Measurements from ENCODE around the gene DEK.

DEK gene

DNA sequence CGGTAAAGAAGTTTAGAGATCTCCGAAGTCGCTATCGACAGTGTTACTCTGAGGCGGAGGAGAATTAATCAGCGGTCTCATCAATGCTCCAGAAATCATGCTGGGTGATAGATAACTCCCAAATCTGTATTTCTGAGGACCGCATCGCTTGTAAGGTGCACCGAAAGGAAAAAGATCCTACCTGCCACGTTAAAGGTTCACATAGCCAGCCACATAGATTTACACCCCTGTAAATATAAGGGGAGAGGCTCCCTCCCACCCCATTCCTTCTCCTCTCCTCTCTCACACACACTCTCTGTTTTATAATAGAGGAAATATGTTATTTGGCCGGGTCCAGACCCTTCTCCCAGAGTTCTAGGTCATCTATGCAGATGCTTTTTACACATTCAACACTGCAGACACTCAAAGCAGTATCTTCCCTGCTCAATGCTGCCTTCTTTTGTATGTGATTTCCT is 620 bp upstream of the DEK start:
- no peak for DNase-seq

DNA sequence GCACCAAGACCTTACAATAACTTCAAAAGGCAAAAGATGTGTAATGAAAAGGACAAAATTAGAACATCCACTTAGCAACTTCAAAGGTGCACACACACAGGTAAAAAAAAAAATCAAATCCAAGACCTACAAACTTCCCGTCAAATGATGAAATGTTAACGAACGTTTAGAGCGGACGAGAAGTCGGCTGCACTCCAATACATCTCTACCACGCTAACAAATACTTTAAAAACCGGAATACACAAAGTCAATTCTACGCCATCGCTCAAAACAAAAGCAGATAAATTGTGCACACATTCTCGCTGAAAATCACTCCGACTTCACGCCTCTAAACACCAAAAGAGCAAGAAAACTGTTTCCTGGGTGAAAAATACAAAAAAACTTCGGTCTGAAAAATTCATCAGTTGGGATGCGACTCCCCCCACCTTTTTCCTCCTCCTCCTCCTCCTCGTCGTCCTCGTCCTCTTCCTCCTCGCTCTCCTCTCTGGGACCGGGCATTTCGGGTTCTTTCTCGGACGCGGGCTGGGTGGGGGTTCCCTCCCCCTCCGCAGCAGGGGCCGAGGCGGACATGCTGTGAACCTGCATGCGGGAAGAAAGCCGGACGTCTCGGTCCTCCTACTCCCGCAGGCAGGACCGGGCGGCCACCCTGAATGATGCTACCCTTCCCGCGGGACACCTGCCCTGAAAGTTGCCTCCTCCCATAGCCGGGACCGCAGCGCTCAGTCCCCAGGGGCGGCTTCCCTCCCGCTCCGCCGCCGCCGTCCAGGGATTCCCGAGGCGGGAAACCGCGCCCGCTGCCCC is 712 bp downstream of the DEK start:
- no peak for DNase-seq

DNA sequence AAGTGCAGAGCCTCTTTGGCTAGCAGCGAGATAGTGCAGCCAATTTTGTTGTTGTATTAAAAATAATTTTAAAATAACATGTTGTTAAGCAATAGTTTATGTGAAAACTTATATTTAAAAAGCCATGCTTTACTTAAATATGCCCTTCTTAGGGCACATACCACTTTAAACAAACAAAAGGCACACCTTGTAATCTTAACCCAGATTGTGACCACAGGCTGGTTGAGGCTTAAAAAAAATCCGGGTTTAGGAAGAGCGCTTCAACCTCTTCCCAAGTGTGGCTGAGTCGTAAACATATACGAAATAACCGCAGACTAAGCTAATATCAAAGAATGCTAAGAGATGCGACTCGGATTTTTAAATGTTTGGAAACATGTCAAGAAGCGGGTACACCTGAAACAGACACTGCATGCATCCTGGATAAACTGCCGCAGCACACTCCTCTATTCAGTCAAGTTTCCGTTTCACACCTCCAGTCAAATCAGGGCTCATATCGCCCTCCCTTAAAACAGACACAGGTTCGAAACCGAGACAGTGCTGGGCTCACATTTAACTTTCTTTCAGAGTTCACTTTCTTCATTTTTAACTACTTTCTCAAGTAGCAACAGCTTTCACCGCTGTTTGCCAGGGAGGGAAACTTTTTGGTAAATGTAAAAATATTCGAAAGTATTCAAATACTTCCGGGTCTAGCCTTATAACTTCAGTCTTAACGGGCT is 1.5 kb downstream of the DEK start:
- no peak for DNase-seq

DNA sequence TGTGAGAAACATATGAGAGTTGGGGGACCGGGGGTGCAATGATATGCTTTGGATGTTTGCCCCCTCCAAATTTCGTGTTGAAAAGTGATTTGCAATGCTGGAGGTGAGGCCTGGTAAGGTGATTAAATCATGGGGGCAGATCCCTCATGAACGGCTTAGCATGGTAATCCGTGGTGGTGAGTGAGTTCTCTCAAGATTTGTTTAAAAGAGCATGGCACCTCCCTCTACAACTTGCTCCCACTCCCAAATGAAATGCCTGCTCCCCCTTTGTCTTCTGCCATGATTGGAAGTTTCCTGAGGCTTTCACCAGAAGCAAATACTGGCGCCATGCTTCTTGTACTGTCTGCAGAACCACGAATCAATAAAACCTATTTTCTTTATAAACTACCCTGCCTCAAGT is 2.5 kb downstream of the DEK start:
- no peak for DNase-seq

DNA sequence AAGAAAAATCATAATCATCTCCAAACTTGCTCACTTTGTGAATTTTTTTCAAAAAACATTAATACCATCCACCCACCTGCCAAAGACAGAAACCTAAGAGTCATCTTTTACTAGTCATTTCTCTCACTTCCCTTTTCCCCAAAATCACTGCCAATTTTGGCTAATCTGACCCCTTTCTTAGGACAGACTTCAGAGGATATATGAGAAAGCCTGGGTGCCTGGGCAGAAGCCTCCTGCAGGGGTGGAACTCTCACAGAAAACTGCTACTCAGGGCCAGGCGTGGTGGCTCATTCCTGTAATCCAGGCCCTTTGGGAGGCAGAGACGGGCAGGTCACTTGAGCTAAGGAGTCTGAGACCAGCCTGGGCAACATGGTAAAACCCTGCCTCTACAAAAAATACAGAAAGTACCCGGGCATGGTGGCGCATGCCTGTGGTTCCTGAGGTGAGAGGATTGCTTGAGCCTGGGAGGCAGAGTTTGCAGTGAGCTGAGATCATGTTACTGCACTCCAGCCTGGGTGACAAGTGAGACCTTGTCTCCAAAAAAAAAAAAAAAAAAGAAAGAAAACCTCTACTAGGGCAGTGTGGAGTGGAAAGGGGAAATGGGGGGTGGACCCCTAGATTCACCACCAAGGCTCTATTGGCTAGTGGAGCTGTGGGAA is 3.8 kb downstream of the DEK start:
- no peak for DNase-seq

DNA sequence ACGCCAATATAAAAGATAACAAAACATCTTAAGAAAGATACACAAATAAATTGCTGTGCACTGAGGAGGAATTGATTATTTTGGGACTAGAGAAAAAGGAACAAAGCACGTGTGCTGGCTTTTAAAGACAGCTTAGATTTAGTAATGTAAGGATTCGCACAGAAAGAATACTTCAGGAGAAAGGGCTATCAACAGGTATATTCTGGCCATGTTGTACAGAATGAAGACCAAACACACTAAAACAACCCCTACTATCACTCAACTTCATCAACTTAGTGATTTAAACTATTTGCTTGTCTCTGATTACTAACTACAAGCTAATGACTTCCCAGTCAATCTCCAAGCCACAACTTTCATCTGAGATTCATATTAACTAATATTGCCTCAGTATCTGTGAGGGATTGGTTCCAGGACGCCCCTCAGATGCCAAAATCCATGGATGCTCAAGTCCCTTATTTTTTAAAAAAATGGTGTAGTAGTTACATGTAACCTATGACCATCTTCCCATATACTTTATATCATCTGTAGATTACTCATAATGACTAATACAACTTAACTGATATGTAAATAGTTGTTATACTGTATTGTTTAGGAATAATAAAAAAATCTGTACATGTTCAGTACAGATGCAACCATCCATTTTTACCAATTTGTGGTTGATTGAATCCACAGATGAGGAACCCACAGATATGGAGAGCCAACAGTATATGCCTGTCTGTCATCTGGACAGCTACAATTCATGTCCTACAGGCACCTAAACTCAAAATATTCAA is 4.5 kb downstream of the DEK start:
- no peak for DNase-seq

DNA sequence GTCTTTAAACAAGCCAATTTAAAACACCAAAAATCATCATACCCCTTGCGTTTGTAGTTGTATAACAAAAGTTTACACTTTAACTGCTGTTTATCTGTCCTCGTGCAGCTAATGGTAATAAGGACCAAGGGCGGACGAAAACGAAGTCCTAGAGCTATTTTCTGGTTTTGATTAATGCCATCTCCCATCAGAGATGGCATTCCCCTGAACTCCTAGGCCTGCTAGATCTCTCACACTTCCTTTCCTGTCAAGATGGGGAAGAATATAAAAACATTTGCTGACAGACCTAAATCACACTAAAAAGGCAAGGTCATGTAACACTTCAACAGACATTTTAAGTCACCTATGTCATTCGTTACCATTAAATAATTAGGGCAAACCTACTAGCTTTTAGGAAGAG is 9.5 kb downstream of the DEK start:
- DNase-seq, result no peak

DNA sequence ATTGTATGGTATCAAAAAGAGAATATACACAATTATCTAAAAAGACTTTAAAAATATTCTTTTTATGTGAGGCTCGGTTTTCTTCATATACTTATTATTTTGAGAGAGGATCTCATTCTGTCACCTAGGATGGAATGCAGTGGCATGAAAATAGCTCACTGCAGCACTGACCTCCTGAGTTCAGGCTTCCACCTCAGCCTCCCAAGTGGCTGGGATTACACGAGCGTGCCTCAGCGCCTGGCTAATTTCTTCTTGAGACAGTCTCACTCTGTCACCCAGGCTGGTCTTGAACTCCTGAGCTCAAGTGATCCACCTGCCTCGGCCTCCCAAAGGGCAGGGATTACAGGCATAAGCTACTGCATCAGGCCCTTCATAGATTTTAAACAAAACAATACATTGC is 10.7 kb downstream of the DEK start:
- no peak for DNase-seq

DNA sequence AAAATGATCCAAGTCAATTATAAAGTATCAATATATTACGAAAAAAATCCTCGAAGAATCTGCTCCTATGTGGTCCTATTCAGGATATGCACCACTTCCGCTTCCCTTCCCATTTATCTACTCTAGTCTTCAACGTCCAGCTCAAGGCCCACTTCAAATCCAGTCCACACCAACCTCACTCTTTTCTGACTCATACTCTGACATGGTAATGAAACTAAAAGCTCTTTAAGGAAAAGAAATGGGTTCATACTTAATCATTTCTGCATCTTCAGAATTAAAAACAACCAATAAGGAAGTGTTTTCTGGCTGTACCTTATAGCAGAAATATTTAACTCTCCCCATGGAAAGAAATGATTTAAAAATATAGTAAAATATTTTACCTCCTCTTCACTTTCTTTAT is 15.1 kb downstream of the DEK start:
- DNase-seq, result no peak

DNA sequence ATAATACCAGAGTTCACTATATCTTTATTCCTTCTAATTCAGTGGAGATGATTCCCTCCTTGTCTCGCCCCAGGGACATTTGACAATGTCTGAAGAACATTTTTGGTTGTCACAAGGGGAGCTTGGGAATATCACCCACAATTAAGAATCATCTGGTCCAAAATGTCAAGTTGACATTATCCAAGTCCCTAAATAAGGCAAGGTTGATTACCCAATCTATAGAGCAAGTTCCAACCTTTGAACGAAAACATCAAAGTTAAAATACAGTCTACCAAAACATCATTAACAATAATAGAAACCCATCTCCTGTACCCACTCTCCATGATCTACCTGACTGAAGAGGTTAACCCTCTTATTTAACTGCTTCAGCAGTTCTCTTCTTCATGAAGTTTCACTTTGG is 15.6 kb downstream of the DEK start:
- DNase-seq, result no peak

DNA sequence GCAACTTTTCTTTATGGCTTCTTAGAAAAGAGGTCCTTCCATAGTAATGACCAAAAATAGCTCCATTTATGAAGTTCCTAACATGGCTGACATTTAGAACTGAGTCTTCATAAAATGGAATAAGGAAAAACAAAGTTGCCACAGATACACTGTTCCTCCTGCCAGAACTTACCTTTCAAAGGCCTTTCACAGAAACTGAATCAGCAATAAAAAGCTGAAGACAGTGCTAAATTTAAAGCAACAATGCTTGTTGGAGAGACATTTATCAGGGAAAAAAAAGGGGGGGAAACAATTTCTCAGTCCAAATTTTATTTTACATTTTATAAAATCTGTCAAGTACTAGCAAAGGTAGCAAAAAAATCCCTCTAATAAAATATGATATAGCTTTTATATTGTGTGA is 17.3 kb downstream of the DEK start:
- no peak for DNase-seq

DNA sequence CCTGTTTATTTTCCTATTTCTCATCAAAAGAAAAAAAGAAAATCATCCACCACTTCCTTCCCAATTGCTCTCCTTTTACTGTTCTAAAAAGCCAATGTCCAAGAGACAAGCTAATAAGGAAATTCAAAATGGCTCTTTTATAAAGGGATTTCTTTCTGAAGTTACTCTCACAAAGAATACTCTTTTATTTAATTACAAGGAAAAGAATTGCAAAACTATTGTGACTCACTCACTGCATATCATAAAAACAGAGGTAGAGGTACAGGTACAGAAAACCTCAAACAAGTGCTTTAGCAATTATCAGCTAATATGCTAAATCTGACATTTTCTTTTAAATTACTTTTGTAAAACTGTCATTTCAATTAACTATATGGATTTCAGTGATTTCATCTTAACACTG is 18.1 kb downstream of the DEK start:
- no peak for DNase-seq

DNA sequence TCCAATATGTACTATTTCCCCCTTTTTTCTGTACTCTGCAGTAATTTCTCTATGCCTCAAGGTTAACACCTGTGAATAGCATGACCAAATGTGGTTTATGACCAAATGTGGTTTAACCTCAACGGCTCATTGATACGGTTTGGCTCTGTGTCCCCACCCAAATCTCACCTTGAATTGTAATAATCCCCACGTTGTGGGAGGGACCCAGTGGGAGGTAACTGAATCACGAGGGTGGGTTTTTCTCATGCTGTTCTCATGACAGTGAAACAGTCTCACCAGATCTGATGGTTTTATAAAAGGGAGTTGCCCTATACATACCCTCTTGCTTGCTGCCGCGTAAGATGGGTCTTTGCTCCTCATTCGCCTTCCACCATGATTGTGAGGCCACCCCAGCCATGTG is 18.7 kb downstream of the DEK start:
- no peak for DNase-seq

DNA sequence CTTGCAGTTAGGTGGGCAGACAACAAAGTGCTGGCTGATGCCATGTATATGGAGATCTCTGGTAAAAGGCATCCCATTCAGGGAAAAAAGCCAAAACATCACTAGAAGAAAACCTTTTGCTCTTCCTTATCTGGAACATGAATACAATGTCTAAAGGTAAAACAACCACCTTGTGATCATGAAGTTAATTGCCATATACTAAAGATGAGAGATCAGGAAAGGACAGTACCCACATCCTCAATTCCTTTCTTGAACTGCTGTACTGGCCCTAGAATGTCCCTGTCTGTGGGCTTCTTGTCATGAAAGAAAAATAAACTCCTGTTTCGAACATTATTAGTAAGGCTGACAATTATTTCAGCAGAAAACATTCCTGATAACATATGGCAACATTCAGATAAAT is 19.3 kb downstream of the DEK start:
- DNase-seq, result no peak

DNA sequence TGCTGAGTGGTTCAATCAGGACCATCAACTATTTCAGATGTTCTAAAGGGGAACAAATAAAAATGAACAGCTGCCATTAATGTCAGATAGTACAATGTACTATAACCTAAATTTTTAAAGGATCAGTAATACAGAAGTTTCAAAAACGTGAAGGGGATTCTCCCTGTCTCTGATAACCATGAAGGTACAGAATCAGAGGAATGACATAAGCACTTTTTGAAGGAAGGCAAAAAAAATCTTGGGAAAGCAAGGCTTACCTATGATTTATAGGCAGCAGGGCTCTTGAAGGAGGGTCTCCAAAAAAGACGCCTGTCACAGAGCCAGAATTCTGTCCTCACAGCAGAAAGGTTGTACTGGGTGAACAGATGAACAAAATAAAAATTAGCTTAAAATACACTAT is 20.1 kb downstream of the DEK start:
- DNase-seq, result no peak

DNA sequence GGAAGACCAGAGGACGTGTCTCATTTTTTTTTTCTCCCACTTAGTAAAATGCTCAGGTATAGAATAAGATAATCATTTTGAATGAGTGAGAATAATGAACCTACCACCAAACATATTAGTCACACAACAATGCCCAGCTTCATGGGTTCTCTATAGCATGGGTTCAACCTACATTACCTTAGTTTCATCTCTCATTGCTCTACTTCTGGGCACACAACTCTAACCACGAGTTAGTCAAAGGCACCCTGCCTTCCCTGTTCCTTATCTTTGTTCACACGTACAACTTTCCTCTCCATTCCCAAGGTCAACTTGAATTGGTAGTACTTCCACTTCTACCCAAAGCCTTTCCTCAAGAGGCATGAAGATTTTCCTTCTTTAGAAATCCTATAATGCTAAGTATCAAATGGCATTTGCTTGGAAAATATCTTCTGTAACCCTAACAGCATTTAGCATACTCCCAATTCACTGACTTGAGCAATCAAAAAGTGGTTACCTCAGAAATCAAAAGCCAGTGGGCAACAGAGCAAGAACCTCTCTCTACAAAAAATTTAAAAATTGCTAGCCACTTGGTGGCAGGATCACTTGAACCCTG is 20.9 kb downstream of the DEK start:
- no peak for DNase-seq

DNA sequence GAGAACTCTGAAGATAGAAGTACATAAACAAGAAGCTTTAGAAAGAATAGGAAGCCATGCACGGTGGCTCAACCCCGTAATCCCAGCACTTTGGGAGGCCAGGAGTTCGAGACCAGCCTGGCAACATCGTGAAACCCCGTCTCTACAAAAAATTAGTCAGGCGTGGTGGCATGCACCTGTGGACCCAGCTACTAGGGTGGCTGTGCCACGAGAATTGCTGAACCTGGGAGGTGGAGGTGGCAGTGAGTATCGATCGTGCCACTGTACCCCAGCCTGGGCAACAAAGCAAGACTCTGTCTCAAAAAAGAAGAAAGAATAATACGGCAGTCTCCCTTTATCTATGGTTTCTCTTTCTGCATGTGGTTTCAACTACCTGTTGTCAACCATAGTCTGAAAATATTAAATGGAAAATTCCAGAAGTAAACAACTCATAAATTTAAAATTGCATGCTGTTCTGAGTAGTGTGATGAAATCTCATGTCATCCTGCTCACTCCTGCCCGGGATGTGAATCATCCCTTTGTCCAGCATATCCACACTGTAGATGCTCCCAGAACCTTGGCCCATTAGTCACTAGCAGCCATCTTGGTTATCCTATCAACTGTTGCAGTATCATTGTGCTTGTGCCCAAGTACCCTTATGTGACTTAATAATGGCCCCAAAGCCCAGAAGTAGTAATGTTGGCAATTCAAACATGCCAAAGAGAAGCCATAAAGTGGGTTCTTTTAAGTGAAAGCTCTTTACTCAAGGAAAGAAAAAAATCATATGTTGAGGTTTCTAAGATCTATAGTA is 22.1 kb downstream of the DEK start:
- no peak for DNase-seq

DNA sequence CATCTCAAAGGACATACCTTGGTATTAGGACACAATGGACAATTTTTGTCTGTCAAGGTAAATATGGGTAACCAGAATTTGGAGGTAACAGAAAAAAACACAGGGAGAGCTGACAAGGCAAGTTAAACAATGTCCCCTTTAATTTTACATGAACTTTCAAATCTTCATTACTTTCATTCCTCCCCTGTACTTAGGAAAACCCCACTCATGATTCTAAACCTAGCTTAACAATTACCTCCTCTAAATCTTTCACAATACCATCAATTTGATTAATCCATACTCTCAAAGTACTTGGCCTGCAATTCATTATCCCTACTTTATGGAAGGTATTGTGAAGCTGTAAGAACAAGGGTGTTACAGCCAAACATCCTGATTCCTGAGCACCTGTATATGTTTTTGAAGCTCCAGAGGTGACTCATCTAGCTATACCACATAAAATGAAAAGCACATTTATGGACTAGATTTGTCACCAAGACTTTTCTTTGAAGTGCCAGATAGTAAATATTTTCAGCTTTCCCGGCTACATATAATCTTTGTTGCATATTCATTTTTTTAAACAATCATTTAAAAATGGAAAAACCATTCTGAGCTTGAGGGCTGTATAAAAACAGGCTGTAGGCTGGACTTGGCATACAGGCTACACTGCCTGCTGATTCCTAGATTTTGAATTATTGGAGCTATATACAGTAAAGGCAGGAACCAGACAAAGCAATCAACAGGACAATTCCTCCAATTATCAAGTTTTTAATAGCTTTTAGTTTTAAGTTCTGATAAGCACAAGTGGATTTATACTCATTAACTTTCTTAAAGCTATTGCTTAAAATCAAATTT is 22.9 kb downstream of the DEK start:
- no peak for DNase-seq

DNA sequence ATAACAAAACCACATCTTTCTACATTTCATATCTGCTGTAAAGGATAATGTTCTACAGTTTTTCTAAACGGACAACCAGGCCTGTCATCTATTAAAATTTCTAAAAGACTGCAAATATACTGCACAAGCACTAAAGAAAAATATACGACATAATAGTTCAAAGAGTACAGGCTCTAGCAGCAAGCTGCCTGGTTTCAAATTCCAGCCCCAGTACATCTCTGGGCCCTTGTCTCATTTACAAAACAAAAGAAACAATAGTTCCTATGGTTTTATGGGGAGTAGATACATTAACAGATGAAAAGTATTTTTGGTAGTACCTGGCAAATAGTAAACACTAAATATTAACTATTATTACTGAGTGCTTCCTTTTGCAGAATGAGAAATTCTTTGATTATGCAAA is 24.1 kb downstream of the DEK start:
- DNase-seq, result no peak

DNA sequence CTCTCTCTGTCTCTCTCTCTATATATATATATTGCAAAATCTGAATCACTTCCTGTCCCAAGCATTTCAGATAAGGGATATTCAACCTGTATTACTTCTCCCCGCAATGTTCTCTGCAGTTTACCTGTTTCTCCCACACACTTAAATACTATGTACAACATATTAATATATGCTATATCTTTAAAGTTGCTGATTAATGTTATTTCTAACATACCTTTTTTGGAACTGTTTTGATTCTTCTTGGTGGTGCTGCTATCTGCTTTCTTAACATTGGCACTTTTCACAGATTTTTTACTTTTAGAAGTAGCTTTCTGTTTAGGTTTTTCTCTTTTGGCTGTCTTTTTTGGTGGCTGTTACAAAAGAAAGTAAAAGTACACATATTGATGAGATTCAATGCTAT is 27.2 kb downstream of the DEK start:
- no peak for DNase-seq

DNA sequence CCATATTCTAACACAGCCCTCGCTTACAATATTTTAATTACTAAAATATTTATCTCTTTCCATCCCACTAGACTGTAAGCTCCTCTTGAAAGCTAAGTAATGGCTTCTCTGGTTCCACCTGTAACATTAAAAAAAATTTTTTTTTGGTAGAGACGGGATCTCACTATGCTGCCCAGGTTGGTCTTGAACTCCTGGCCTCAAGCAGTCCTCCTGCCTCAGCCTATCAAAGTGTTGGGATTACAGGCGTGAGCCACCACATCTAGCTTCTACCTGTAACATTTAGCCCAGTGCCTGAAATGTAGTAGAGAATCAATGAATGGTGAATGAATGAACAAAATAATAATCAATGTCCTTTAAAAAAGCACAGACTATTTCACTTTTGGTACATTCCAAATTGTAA is 28.8 kb downstream of the DEK start:
- DNase-seq, result no peak

Measured in midbrain (tissue), 1 donor.